K562 (cell line): ENCODE data around the gene NEK2. TPM values are rescaled to one million over a fixed set of nuclear protein-coding genes. Genes with fewer than 3 reads are reported as not detected.

Source experiments
- CREB3L1 ChIP-seq: fragments of 450-650 bp; IDR thresholded peaks from 2 replicates; pipeline ENCODE4 v1.6.1; 2014; ENCODE audit warnings: low read depth, mild to moderate bottlenecking, moderate library complexity, borderline replicate concordance
- MXI1 ChIP-seq: IDR thresholded peaks from 2 replicates; pipeline ENCODE4 v1.6.1; 2011; ENCODE audit warnings: low read depth, mild to moderate bottlenecking, improper control_type of control experiment, low read length
- NEUROD1 ChIP-seq: fragments of 150-350 bp; IDR thresholded peaks from 2 replicates; pipeline ENCODE4 v1.6.1; 2014; ENCODE audit warnings: borderline replicate concordance, low read length, low read depth; ENCODE audit not compliant: partially characterized antibody
- ZHX1 ChIP-seq: fragments of 150-350 bp; conservative IDR thresholded peaks from 2 replicates; pipeline ENCODE4 v1.6.1; 2014; ENCODE audit warnings: low read length
- ZNF165 ChIP-seq: fragments of 250-450 bp; sonication (Bioruptor Pico); IDR thresholded peaks from 2 replicates; pipeline ENCODE4 v1.4.0; 2020; ENCODE audit warnings: borderline replicate concordance
- ZNF232 ChIP-seq: sonication (generic); formaldehyde crosslinking; IDR thresholded peaks from 2 replicates; pipeline ENCODE4 v1.8.0; 2022; ENCODE audit warnings: mild to moderate bottlenecking, missing genetic modification reagents
- polyA plus RNA-seq, 8 experiments: library from polyadenylated mRNA; depleted of rRNA in 4 of 8; stranded (reverse) in 5 of 8; unstranded in 3 of 8; fragments of >200 nt; fragmentation: Nextera tagmentation in 2 of 8; fragmentation: Illumina TruSeq in 1 of 8; extraction: Ambion mirVana in 2 of 8; extraction: Trizol in 1 of 8; gene quantifications; 2 replicates each; pipeline versions ENCODE4 v1.2.1 to v1.2.3, GENCODE V29; 2011 to 2014; ENCODE audit warnings: inconsistent platforms in 1 of 8, missing spikeins in 1 of 8
- total RNA-seq, 7 experiments: library from RNA; depleted of rRNA in 6 of 7; stranded (reverse); fragments of >200 nt in 6 of 7; fragmentation: Illumina TruSeq in 2 of 7; extraction: Trizol in 2 of 7; gene quantifications; 2 replicates each; pipeline versions ENCODE4 v1.2.1 to v1.2.3, GENCODE V29; 2011 to 2021; ENCODE audit warnings: low replicate concordance in 1 of 7
- TF ChIP-seq, protein P1 (sequence below), 2 experiments: fragments of 450-650 bp; IDR thresholded peaks; 2 replicates each; pipeline ENCODE4 v1.6.1; 2016; ENCODE audit warnings: mild to moderate bottlenecking in 2 of 2, borderline replicate concordance in 1 of 2, low read depth in 1 of 2, moderate library complexity in 1 of 2
- TF ChIP-seq, protein P2 (sequence below): fragments of 150-350 bp; IDR thresholded peaks from 2 replicates; pipeline ENCODE4 v1.6.1; 2014; ENCODE audit warnings: low read depth, mild to moderate bottlenecking, low read length, borderline replicate concordance

Gene NEK2
- total and polyA plus RNA-seq, 9 of the 15 experiments (the other 6 are each of a cell fraction or from before 2014, with no cell fraction given): 30.0 to 74.7 (median 66.4) TPM

DNA sequence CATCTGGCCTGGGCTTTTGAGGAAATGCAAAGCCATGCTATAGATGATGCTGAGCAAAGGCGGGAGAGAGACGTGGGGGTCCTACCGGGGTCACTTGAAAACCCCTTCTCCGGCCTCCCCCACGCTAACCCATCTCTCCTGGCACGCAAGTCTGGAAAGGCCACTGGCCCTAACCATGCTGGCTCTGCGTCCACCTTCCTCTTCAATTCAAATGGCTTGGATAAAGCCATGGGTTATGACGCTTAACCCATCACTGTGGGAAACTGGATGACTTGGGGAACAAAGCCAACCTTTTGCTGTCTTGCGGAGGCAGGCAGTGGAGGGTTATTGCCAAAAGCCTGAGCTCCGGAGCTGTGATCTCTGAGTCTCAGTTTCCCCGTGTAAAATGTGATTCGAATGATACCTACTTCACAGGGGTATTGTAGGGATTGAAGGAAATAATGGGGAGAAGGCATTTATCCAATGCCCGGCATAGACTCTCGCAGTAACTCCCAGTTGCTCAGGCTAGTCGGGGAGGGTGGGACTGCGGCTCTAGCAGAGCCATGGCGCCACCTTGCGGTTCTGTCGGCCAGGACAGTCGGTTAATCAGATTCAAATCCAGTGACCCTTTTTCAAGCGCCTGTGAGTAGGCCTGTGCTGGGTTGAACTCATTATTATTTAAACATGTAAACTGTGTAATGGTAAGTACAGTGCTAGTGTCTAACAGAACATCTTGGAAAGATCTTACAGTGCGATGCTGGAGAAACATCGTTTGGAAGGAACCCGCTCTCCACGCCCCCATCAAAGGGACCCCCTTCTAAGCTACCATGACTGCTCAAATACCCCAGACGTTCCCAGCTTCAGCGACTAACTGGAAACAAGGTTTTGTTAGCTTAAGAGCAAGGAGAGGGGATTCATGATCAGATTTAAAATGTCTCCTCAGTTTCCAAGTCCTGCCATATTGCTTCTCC is 20.3 kb downstream of the NEK2 start (continued):
- TF ChIP-seq, protein P1, sequence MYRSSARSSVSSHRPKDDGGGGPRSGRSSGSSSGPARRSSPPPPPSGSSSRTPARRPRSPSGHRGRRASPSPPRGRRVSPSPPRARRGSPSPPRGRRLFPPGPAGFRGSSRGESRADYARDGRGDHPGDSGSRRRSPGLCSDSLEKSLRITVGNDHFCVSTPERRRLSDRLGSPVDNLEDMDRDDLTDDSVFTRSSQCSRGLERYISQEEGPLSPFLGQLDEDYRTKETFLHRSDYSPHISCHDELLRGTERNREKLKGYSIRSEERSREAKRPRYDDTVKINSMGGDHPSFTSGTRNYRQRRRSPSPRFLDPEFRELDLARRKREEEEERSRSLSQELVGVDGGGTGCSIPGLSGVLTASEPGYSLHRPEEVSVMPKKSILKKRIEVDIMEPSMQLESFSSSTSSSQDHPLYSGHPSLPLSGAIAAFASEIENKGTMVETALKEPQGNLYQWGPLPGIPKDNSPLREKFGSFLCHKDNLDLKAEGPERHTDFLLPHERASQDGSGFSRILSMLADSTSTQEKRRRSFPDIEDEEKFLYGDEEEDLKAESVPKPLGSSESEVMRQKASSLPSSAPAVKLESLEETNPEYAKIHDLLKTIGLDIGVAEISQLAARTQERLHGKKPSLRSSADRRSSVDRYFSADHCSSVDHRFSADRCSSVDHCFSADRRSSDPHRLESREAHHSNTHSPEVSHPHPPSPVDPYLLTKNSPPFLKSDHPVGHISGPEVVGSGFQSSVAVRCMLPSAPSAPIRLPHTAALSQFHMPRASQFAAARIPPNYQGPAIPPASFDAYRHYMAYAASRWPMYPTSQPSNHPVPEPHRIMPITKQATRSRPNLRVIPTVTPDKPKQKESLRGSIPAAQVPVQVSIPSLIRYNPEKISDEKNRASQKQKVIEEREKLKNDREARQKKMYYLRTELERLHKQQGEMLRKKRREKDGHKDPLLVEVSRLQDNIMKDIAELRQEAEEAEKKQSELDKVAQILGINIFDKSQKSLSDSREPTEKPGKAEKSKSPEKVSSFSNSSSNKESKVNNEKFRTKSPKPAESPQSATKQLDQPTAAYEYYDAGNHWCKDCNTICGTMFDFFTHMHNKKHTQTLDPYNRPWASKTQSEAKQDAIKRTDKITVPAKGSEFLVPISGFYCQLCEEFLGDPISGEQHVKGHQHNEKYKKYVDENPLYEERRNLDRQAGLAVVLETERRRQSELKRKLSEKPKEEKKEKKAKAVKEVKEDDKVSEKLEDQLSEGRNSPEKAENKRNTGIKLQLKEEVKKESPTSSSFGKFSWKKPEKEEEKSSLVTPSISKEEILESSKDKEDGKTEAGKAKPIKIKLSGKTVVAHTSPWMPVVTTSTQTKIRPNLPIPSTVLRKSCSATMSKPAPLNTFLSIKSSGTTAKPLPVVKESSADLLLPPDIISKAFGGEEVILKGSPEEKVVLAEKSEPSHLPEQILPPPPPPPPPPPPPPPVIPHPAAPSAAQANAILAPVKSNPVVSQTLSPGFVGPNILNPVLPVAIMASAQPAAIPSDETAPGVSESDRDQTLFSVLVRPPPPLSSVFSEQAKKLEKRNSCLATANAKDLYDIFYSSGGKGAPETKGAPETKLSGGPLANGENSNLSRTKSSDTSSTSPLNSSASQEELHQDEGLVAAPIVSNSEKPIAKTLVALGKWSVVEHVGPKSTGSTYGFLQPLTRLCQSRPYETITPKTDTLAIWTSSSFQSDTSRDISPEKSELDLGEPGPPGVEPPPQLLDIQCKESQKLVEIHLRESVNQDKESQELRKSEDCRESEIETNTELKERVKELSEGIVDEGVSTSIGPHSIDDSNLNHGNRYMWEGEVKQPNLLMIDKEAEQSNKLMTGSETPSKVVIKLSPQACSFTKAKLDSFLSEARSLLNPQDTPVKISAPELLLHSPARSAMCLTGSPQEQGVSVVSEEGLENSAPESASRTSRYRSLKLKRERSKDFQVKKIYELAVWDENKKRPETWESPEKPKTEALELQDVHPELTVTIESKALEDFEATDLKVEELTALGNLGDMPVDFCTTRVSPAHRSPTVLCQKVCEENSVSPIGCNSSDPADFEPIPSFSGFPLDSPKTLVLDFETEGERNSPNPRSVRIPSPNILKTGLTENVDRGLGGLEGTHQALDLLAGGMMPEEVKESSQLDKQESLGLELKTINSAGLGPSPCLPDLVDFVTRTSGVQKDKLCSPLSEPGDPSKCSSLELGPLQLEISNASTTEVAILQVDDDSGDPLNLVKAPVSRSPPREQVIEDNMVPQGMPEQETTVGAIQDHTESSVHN (IDR thresholded peaks at IDR 0.05; ENCODE audit: borderline replicate concordance in 1 of 2, low read depth in 1 of 2): no peak
- TF ChIP-seq ZNF165 (no peak), NEUROD1 (peak; percentile 60), ZHX1 (peak; percentile 86; the same call in 1 of the 2 replicates), ZNF232 (CRISPR knock-in tag) (no peak), CREB3L1 (0 out of 2 replicates have a peak, but pooled peaks have one; percentile 33), MXI1 (no peak)
- TF ChIP-seq, protein P2, sequence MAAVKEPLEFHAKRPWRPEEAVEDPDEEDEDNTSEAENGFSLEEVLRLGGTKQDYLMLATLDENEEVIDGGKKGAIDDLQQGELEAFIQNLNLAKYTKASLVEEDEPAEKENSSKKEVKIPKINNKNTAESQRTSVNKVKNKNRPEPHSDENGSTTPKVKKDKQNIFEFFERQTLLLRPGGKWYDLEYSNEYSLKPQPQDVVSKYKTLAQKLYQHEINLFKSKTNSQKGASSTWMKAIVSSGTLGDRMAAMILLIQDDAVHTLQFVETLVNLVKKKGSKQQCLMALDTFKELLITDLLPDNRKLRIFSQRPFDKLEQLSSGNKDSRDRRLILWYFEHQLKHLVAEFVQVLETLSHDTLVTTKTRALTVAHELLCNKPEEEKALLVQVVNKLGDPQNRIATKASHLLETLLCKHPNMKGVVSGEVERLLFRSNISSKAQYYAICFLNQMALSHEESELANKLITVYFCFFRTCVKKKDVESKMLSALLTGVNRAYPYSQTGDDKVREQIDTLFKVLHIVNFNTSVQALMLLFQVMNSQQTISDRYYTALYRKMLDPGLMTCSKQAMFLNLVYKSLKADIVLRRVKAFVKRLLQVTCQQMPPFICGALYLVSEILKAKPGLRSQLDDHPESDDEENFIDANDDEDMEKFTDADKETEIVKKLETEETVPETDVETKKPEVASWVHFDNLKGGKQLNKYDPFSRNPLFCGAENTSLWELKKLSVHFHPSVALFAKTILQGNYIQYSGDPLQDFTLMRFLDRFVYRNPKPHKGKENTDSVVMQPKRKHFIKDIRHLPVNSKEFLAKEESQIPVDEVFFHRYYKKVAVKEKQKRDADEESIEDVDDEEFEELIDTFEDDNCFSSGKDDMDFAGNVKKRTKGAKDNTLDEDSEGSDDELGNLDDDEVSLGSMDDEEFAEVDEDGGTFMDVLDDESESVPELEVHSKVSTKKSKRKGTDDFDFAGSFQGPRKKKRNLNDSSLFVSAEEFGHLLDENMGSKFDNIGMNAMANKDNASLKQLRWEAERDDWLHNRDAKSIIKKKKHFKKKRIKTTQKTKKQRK: no peak
